ENCODE measurements around the gene ALG14.
"Not testable (repeated sequence)": the region's sequence is repeated elsewhere in the genome, so short reads cannot be mapped to it uniquely, and the experiment has no call there.

The ALG14 gene, protein sequence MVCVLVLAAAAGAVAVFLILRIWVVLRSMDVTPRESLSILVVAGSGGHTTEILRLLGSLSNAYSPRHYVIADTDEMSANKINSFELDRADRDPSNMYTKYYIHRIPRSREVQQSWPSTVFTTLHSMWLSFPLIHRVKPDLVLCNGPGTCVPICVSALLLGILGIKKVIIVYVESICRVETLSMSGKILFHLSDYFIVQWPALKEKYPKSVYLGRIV

DNA sequence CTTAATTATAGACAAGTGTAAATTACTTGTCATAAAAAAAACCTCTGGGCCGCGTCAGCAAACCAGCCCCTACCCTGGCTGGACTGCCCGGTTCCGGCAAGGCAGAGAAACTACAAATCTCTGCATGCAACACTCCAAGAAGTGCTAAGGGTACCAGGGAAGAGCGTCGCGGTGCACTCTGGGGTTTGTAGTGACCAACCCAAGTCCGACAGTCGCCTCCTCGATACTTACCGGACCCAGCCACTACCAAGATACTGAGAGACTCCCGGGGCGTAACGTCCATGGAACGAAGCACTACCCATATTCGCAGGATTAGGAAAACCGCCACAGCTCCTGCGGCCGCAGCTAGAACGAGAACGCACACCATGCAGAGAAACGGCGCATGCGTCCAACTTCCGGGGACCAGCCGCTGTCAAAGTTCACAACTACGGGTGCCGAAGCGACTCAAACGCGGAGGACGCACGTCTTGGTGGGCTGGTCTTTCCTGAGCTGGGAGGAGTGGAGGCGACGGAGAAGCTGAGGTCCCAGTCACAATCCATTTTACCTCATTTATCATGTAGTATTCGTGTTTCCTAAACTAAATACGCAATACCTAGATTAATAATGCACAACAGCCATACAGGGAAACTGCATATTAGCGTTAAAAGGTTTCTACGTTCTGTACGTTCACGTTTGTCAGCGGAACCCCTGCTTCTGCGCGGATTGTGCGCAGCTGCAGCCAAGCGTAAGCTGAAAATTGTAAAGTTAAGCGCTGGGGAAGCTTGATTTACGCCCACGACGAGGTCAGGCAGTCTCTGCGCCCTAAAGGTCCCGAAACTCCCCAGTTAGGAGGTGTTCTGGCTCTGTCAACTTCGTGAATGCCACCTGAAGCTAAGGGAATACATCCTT, at the start of gene ALG14:
TSS of gene ALG14 (minus strand) at position 420 of the 888 bp plus-strand sequence. CDS start at position 367, 53 bp downstream.
- in situ Hi-C loops (cut with MboI; ENCODE audit: low sequenced_read_pairs), result no loop called here

DNA sequence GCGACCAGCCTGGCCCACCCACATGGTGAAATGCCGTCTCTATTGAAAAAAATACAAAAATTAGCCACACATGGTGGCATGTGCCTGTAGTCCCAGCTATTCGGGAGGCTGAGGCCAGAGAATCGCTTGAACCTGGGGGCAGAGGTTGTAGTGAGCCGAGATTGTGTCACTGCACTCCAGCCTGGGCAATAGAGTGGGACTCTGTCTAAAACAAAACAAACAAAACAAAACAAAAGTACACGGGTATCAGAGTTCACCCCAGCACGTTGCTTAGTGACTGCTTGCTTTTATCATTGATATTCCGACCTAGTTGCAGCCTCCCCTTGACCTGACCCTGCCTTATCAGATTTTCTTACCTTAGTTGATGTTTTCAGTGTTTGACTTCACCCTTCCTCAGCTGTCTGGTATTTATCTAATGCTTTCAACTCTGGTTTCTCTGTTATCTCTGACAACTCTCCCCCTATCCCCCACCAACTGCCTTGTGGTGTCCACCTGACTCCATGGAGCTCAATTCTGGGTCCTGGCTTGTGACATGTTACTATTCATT, 49.5 kb upstream of the ALG14 start:
- in situ Hi-C loops (cut with MboI; ENCODE audit: low sequenced_read_pairs), result no loop called here

DNA sequence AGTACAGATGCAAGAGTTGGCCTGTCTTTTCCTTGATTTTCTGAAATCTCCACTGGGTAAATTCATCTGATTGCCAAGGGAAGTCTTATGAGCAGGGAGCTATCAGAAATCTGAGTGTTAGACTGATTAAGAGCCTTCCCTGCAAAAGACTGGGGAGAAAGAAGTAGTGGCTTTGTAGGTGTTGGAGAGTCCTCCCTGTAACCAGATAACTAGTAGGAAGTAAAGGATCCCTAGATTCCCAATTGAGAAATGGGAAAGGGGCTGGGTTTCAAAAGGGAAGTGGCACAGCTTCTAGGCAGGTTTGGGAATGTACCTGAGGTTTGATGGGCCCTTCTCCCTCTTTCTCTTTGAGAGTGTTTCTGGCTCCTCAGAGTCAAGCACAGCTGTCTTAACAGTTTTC, 46.5 kb upstream of the ALG14 start:
- in situ Hi-C loops (cut with MboI; ENCODE audit: low sequenced_read_pairs), result no loop called here

DNA sequence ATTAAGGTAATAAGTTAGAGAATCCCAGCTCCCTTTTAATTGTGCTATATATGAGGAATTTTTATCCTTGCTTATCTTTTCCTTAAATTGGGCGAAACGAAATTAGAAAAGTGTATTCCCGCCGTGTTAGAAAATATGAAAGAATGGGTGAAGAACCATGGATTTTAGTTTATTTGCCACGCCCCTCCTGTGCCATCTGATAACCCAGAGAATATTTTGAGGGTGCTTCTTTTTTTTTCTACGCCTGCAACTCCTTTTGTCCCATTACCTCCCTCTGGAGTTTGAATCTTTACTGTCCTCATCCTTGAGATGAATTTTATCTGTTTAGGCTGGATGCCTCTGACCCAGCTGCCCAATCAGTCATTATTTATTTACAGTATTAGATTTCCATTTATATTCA, 46.0 kb upstream of the ALG14 start:
- in situ Hi-C loops (cut with MboI; ENCODE audit: low sequenced_read_pairs), result no loop called here

DNA sequence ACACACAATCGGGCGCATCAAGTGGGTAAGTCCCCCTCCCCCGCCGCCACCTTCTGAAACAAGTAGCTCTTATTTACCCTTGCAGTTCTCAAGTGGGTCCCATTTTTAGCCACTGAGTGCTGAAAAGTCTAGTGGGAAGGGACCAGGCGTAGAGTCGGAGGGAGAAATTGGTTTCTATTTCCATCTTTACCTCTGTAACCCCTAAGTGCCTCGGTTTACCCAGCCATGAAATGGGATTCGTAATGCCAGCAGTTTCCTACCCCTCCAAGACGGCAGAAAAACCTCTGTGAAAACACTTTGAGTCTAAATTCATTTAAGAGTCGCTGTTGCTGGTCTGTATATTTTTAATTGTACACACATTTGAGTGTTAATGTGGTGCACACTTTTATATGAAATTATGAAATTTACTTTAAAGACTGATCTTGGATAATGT, 45.3 kb upstream of the ALG14 start:
- in situ Hi-C loops (cut with MboI; ENCODE audit: low sequenced_read_pairs), result no loop called here

DNA sequence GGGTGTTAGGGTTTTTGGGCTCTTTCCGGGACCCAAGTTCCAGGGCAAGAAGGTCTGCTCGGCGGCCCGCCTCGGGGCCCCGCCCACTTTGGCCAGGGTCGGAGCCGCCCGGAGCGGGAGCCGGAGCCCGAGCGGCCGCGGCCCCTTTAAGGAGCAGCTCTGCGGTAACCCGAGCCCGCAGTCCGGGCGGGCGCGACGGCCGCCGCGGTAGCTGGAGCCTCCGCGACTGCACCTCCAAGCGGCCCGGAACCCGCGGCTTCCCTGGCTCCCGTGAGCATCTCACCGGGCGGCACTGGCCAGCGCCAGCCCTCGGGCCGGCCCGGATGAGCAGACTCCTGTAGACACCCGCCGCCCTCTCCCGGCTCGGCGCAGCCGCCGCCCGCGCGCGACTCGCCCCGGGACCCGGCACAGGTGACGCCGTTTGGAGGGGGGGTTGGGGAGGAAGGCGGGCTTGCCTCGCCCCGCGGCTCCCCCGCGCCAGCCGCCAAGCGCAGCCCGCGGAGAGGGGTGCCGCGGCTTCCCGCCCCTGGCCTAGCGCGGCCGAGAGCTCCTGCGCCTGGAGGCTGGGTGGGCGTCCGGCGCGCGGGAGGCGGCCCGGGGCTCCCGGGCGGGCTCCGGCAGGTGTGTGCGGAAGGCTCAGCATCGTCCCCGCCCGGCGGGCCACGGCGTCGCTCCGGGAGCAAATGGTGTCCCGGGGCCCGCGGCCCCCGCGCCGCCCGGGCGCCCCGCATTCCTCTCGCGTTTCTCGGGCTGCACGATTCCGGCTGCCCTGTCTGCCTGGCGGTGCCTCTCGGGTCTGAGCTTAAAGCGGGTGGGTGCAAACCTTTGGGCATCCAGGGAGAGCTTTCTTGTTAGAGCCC, 44.7 kb upstream of the ALG14 start, which contains the start of gene TLCD4:
TSS of gene TLCD4 (plus strand) at position 149 of the 860 bp plus-strand sequence. CDS start 26,547 bp downstream, outside the sequence.
- in situ Hi-C loops (cut with MboI; ENCODE audit: low sequenced_read_pairs), result no loop called here

DNA sequence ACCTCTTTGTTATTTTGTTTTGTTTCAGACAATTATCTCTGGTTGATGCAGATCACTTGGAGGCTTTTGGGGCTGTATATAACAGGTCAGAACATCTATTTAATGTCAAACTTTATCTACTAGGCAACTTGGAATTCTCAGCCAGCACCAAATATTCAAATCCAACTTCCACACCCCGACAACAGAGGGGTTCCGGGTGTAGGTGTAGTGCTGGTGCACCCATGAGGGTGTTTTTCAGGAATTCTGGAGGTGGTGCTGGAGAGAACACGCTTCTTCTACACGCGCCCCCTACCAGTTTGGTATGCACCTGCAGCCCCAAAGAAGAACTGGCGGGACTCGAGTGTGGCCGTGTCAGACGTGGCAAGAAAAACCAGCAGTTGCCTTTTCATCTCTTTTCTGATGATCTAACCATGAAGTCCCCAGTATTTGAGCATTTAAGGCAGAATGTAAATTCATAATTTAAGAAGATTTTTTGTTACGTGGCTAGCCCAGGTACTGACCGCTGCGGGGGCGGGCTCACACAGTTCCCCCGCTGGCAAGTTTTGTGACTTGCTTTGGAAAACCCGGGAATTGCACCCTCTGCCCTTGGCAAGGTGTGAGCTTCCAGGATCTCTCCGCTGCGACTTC, 43.9 kb upstream of the ALG14 start:
- in situ Hi-C loops (cut with MboI; ENCODE audit: low sequenced_read_pairs), result no loop called here

DNA sequence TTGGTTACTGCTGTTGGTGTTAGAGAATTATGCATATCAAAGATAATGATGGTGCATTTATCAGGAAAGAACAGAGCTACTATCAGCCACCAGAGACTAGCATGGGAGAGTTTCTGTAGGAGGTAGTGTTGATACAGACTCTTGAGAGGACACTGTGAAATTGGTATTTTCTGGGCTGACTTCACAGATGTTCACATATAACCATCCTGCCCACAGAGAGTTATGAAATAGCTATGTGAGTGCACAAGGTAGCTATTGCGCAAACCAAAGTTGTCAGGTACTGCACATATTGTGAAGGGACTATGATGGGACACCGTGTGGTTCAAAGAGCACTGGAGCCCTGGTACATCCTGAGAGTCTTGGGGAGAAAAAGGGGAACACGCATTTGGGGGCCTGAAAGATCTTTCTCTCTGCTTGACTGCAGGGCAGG, 43.0 kb upstream of the ALG14 start:
- in situ Hi-C loops (cut with MboI; ENCODE audit: low sequenced_read_pairs), result no loop called here

DNA sequence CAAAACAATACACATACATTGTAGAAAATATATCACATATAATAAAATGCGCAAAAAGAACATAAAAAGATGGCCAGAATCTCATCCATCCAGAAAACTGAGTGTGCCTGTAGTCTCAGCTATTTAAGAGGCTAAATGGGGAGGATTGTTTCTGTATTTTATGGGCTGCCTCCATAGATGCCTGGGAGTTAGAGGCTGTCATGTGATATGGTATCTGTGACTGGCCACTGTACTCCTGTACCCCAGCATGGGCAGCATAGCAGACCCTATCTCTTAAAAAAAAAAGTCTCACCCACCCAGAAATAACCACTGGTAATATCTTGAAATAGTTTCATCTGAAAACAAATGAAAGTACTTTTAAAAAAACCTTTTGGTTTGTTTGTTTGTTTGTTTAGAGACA, 40.9 kb upstream of the ALG14 start:
- in situ Hi-C loops (cut with MboI; ENCODE audit: low sequenced_read_pairs), result no loop called here

DNA sequence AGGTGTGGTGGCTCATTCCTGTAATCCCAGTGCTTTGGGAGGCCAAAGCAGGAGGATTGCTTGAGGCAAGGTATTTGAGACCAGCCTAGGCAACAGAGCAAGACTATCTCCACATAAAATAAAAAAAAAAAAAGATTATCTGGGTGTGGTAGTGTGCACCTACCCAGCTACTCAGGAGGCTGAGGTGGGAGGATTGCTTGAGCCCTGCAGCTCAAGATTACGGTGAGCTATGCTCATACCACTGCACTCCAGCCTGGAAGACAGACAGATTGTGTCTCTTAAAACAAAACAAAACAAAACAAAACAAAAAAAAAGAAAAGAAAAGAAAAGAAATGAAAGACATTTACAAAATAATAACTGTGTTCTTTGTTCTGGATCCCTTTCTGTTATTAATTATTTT, 38.3 kb upstream of the ALG14 start:
- in situ Hi-C loops (cut with MboI; ENCODE audit: low sequenced_read_pairs), result no loop called here

DNA sequence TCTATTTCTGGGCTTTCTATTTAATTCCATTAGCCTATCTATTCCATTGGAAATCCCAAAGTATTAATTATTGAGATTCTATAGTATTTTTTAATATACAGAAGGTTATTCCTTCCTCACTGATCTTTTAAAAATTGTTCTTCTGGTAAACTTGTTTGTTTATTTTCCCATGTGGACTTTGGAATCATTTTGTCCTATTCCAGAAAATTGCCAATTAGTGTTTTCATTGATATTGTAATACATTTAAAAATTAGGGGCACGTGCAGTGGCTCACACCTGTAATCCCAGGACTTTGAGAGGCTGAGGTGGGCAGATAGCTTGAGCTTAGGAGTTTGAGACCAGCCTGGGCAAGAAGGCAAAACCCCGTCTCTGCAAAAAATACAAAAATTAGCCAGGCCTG, 36.0 kb upstream of the ALG14 start:
- in situ Hi-C loops (cut with MboI; ENCODE audit: low sequenced_read_pairs), result no loop called here

DNA sequence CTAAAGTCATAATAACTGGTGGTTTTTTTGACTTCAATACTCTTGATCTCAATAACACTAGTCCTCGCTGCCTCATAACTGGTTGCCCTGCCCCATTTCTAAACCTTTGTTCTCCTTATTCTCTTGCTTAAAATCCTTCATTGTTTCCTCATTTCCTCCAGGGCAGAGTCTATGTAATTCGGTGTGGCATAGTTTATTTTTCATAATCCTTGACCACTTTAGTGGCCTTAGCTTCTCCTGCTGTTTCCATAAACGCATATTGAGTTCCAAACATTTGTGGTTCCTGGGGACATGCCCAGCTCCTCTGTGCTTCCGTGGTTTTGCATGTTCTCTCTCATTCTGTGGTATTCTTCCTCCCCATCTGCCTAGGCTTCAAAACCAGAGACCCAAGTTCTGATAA, 25.4 kb upstream of the ALG14 start:
- in situ Hi-C loops (cut with MboI; ENCODE audit: low sequenced_read_pairs), result no loop called here

DNA sequence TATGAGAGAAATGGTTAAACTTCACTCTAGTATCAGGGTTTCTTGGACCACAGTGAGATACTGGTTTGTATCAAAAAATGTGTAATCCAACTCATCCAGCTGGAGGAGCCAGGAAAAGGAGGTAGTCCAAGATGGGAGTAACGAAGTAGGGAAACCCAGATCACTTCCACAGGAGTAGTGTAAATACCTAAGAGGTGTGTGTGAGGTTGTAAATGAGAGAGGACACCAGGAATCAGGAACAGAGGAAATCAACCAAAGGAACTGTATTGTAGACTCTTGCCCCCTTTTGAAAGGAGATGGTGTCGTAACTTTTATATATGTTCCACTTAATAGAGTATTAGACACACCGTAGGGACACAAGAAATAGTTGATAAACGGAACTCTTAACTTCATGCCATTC, 24.7 kb upstream of the ALG14 start:
- in situ Hi-C loops (cut with MboI; ENCODE audit: low sequenced_read_pairs), result no loop called here

DNA sequence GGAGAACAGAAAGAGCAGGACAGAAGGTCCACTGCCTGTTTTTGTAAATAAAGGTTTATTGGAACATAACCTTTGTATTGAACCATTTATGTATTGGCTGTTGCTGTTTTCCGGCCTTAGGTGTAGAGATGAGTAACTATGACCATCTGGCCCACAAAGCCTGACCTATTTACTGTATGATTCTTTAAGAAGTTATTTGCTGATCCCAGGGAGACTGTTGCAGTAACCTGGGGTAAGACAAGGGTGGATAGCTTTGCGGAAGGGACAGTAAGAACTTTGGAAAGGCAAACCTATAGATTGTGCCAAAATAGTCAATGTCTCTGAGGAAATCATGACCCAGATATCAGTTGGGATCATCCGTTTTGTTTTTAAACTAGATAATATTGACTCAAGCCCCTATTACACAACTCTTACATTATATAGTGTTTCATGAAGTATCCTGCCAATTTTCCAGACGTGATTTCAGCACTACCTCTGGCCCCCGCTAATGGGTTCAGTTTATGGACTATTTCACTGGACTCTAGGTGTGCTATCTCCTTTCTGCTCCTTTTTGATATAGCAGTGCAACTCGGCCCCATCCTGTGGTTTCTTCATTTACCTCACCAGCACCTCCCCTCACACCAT, 23.6 kb upstream of the ALG14 start:
- in situ Hi-C loops (cut with MboI; ENCODE audit: low sequenced_read_pairs), result no loop called here

DNA sequence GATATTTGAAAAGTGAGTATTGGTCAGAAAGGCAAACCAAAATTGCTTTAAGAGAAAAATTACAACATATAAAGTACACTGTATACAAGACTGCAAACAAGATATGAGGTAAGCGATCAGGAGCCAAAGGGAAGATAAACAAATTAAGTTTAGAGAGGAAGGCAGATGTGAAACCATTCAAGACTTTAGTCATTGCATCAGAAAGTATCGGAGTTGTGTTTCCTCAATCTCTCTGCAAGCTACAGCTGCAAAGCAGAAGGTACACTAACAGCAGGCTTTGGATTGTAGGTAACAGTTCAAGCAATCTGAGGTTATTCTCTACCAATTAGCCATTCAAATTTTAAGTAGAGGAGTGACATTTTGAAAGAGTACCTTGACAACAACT, 23.1 kb upstream of the ALG14 start:
- in situ Hi-C loops (cut with MboI; ENCODE audit: low sequenced_read_pairs), result no loop called here

DNA sequence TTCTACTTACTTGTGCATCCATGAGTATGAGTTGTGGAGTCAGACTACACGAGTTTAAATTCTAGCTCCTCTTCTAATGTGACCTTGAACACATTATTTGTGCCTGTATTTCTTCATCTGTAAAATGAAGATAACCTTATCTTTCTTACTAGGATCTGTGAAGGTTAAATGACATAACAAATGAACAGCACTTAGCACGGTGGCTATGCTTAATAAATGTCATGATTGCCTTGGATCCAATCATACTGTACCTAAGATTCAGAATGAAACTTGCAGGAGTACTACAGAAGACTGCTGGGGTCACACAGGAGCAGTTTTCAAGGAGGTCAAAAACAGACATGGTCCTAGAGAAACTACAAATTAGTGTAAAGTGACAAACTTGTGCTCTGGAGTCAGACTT, 22.2 kb upstream of the ALG14 start:
- in situ Hi-C loops (cut with MboI; ENCODE audit: low sequenced_read_pairs), result no loop called here

DNA sequence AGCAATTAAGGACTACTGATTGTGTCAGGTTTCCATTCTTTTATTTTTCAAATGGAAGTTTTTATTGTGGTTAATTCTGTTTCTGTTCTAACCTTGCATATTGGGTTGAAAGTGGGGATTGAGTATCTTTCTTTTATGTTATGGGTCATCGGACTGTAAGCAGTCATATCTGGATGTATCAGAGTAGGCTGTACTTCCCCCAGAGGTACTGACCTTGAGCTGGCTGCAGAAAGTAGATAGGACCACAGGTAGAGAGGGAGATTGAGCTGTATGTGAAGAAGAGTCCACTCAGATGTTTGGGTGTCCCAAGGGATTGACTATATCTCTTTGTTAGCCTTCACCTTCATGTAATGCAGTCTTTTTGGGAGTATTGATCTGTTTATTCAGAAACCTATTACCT, 20.5 kb upstream of the ALG14 start:
- in situ Hi-C loops (cut with MboI; ENCODE audit: low sequenced_read_pairs), result no loop called here

DNA sequence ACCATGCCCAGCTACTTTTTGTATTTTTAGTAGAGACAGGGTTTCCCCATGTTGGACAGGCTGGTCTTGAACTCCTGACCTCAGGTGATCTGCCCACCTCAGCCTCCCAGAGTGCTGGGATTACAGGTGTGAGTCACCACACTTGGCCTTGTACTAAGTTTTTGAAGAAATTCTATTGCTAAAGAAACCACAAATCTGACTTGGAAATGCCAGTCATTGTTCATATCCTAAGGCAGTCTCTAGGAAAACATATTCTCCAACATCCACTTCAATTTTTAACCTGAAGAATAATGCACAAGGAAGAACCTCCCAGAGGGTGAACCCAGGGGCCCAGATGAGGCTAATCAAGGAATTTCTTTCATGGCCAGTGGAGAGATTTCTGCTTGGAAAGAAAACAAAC, 20.1 kb upstream of the ALG14 start:
- in situ Hi-C loops (cut with MboI; ENCODE audit: low sequenced_read_pairs), result not testable (repeated sequence)

DNA sequence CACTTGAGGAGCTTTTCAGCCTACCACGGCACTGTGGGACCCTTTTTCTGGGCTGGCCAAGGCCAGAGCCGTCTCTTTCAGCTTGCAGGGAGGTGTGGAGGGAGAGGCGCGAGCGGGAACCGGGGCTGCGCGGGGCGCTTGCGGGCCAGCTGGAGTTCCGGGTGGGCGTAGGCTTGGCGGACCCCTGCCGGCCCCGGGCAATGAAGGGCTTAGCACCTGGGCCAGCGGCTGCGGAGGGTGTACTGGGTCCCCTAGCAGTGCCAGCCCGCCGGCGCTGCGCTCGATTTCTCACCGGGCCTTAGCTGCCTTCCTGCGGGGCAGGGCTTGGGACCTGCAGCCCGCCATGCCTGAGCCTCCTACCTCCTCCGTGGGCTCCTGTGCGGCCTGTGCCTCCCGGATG, 18.5 kb upstream of the ALG14 start:
- in situ Hi-C loops (cut with MboI; ENCODE audit: low sequenced_read_pairs), result not testable (repeated sequence)

DNA sequence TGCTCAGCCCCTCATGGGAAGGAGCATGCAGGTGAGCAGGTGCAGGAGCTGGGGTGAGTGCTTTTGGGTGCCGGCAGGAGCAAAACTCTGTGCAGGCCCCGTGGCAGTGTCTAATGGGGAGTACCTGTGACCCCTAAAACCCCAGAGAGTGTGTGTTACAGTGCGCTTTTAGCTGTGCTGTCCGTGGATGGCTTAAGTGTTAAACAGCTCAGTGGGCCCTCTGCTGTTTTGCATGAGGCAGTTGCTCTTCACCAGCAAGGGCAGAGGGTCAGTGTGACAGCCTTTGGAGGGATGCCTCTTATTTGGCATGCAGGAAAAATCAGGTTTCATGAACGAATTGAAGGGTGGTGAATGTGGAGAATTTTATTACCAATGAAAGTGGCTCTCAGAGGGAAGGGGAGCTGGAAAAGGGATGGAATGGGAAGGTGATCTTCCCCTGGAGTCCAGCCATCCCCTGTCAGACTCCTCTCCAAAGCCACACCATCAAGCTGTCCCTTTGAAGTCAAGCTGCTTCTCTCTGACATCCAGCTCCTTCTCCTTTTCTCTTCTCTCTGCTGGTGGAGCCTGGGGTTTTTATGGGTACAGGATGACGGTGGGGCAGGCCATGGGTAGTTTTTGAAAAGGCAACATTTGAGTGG, 17.0 kb upstream of the ALG14 start:
- in situ Hi-C loops (cut with MboI; ENCODE audit: low sequenced_read_pairs), result no loop called here
